ENCODE data around the gene SFMBT2. TPM values are rescaled to one million over a fixed set of nuclear protein-coding genes. Genes with fewer than 3 reads are reported as not detected.

The SFMBT2 gene
- polyA plus RNA-seq, 1 experiment, result 0.06 TPM

- TF ChIP-seq, protein P1, sequence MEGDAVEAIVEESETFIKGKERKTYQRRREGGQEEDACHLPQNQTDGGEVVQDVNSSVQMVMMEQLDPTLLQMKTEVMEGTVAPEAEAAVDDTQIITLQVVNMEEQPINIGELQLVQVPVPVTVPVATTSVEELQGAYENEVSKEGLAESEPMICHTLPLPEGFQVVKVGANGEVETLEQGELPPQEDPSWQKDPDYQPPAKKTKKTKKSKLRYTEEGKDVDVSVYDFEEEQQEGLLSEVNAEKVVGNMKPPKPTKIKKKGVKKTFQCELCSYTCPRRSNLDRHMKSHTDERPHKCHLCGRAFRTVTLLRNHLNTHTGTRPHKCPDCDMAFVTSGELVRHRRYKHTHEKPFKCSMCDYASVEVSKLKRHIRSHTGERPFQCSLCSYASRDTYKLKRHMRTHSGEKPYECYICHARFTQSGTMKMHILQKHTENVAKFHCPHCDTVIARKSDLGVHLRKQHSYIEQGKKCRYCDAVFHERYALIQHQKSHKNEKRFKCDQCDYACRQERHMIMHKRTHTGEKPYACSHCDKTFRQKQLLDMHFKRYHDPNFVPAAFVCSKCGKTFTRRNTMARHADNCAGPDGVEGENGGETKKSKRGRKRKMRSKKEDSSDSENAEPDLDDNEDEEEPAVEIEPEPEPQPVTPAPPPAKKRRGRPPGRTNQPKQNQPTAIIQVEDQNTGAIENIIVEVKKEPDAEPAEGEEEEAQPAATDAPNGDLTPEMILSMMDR (IDR thresholded peaks at IDR 0.05; ENCODE audit: insufficient read depth, low read depth, low read length), result no peak
- POLR2A ChIA-PET, result no interaction called here
- H3K27me3 ChIP-seq (ENCODE audit: control insufficient read depth, insufficient read depth, low read length), result no peaks in the 10 kb centered on the region
- DNase-seq (ENCODE audit: low read depth), result no peak
- CTCF ChIA-PET, result no interaction called here
- H3K36me3 ChIP-seq (ENCODE audit: control insufficient read depth, insufficient read depth, low read length), result no peaks in the 10 kb centered on the region
- H3K4me3 ChIP-seq (ENCODE audit: low read depth, low read length), result no peak overlapping the region
These were observed 114.8 kb downstream of the SFMBT2 start for GRCh38 chr10:7296076-7296475.

GRCh38 chr10:7293378-7293920 is 117.4 kb downstream of the SFMBT2 start:
- DNase-seq (ENCODE audit: low read depth), result no peak
- Histone ChIP-seq H3K4me3 (ENCODE audit: low read depth, low read length) (no peak overlapping the region), H3K27me3 (ENCODE audit: control insufficient read depth, insufficient read depth, low read length) (no peaks in the 10 kb centered on the region), H3K36me3 (ENCODE audit: control insufficient read depth, insufficient read depth, low read length) (no peaks in the 10 kb centered on the region)
- TF ChIP-seq, protein P1 (IDR thresholded peaks at IDR 0.05; ENCODE audit: insufficient read depth, low read depth, low read length), result no peak
- ChIA-PET CTCF (no interaction called here), POLR2A (no interaction called here)

DNA sequence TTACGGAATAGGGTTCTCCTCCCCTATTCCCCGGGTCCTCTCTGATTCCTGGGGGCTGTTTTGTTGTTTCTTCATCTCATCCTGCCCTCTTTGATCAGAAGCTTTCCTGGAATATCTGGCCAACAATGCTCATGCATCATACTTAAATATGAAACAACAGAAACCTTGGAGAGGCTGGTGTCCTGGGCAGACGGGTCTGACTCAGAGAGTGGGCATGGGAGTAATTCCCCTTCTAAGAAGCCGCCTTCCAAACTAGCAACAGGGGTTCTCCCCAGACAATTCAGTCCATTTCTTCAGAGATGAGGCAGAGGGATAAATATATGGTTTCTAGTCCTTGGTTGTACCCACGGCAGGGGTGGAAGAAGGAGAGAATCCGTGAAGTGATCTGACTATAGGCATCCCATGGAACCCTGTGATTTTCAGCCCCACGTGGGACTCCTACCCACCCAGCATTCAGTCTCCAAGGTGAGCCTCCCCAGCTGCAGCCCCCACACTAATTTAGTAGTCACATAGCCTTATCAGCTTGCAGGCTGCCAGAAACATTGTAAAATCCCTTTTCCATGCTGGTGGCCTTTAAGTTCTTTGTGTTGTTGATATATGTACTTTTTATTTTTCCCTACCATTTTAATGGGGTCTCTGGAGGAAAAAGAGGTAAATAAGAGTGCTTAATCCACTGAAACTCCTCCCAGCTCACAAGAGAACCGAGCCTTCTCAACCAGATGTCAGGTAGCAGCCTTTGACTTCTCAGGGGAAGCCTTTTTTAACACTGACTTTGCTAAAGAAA is 119.2 kb downstream of the SFMBT2 start:
- H3K27me3 ChIP-seq (ENCODE audit: control insufficient read depth, insufficient read depth, low read length), result no peaks in the 10 kb centered on the region
- POLR2A ChIA-PET, result no interaction called here
- no peaks in the 10 kb centered on the region for H3K36me3 ChIP-seq (ENCODE audit: control insufficient read depth, insufficient read depth, low read length)
- no peak overlapping the region for H3K4me3 ChIP-seq (ENCODE audit: low read depth, low read length)
- CTCF ChIA-PET, result no interaction called here
- TF ChIP-seq, protein P1 (IDR thresholded peaks at IDR 0.05; ENCODE audit: insufficient read depth, low read depth, low read length), result no peak
- no peak for DNase-seq (ENCODE audit: low read depth)

- POLR2A ChIA-PET, result no interaction called here
- DNase-seq (ENCODE audit: low read depth), result no peak
- CTCF ChIA-PET, result no interaction called here
- no peaks in the 10 kb centered on the region for H3K36me3 ChIP-seq (ENCODE audit: control insufficient read depth, insufficient read depth, low read length)
- TF ChIP-seq, protein P1 (IDR thresholded peaks at IDR 0.05; ENCODE audit: insufficient read depth, low read depth, low read length), result no peak
- no peaks in the 10 kb centered on the region for H3K27me3 ChIP-seq (ENCODE audit: control insufficient read depth, insufficient read depth, low read length)
- no peak overlapping the region for H3K4me3 ChIP-seq (ENCODE audit: low read depth, low read length)
These were observed 122.7 kb downstream of the SFMBT2 start for GRCh38 chr10:7288060-7288690.

DNA sequence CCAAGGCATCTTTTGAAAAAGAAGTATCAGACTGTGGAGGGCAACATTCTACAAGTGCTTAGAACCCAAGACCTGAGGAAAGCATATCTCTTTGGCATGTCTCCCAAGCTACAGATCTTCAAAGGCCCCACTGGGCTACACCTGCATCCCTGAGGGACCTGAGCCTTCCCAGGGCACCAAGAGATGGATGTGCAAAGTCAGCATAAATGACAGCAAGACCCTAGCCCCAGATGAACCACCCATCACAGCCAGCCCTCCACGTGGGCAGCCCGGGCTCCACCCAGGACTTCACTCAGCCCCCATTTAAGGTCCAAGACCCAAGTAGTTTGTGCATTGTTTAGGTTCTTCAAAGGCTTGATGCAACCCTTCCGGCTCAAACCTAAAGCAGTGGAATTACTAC is 123.5 kb downstream of the SFMBT2 start:
- TF ChIP-seq, protein P1 (IDR thresholded peaks at IDR 0.05; ENCODE audit: insufficient read depth, low read depth, low read length), result no peak

More for the DNA sequence above, 123.5 kb downstream of the SFMBT2 start:
- Histone ChIP-seq H3K4me3 (ENCODE audit: low read depth, low read length) (no peak overlapping the region), H3K27me3 (ENCODE audit: control insufficient read depth, insufficient read depth, low read length) (no peaks in the 10 kb centered on the region), H3K36me3 (ENCODE audit: control insufficient read depth, insufficient read depth, low read length) (no peaks in the 10 kb centered on the region)
- no peak for DNase-seq (ENCODE audit: low read depth)
- ChIA-PET CTCF (no interaction called here), POLR2A (no interaction called here)
